ENCODE data around the gene FRMD4A. TPM values are rescaled to one million over a fixed set of nuclear protein-coding genes. Genes with fewer than 3 reads are reported as not detected.

The FRMD4A gene
- total RNA-seq, 1 experiment from 2014 or later, result 19.6 TPM

- H2BK12ac ChIP-seq (ENCODE audit: insufficient read length, low read depth, low read length), result no peak overlapping the region
- H3K27me3 Mint-ChIP-seq (ENCODE audit: low read depth), result no peaks in the 10 kb centered on the region
- DNase-seq, result no peak
- no peak for TF ChIP-seq CTCF (conservative IDR thresholded peaks at IDR 0.05)
- H3K23me2 ChIP-seq (ENCODE audit: insufficient read length, low read depth, low read length, poor library complexity, severe bottlenecking), result no peaks in the 10 kb centered on the region
- no peak overlapping the region for H3K4me2 ChIP-seq (ENCODE audit: insufficient read depth, insufficient read length, low read length)
- H2AK5ac ChIP-seq (ENCODE audit: insufficient read length, low read length), result no peak overlapping the region
- no peak overlapping the region for H3K14ac ChIP-seq (ENCODE audit: insufficient read depth, low read length)
- no CpG with 5 or more reads among the region's 18 CpGs for WGBS (ENCODE audit: extremely low coverage, insufficient read length, low lambda C conversion rate)
- no peak overlapping the region for H2BK20ac ChIP-seq (ENCODE audit: low read depth, low read length, poor library complexity, severe bottlenecking)
- no peaks in the 10 kb centered on the region for H3K27me3 ChIP-seq (ENCODE audit: insufficient read depth, low read length)
- no peak overlapping the region for H3T11ph ChIP-seq (ENCODE audit: low read length)
- no peak overlapping the region for H3K9ac ChIP-seq (ENCODE audit: extremely low read depth, insufficient read length, low read length)
- H3K18ac ChIP-seq (ENCODE audit: insufficient read length, low read depth, low read length), result no peak overlapping the region
- H4K5ac ChIP-seq (ENCODE audit: insufficient read length, low read depth, low read length), result no peak overlapping the region
- H2AFZ ChIP-seq (ENCODE audit: low read length), result no peak overlapping the region
- H3K27ac Mint-ChIP-seq, result peak overlapping the region in 2 of 3 experiments; percentile 55 to 56; a peak in 2 of 7 replicates
- no peak overlapping the region for H4K91ac ChIP-seq (ENCODE audit: insufficient read length, low read depth, low read length)
- no peak overlapping the region for H3K27ac ChIP-seq (ENCODE audit: insufficient read length, low read depth, low read length)
- H4K8ac ChIP-seq (replicated peaks; ENCODE audit: insufficient read length, low read depth, low read length), result no peak overlapping the region
- no peaks in the 10 kb centered on the region for H4K20me1 ChIP-seq (ENCODE audit: control insufficient read depth, insufficient read depth, insufficient read length)
- H3K79me2 ChIP-seq (ENCODE audit: insufficient read depth, low read length), result no peaks in the 10 kb centered on the region
- H3K9me3 Mint-ChIP-seq, result no peaks in the 10 kb centered on the region
- H3K56ac ChIP-seq (ENCODE audit: insufficient read length, low read depth, low read length), result no peak overlapping the region
- H3K4me3 Mint-ChIP-seq, result no peak overlapping the region
- H2BK15ac ChIP-seq (ENCODE audit: low read depth, low read length), result no peak overlapping the region
- no peaks in the 10 kb centered on the region for H3K79me1 ChIP-seq (ENCODE audit: insufficient read depth, low read depth, low read length, poor library complexity, severe bottlenecking)
- no peak overlapping the region for H2BK5ac ChIP-seq (ENCODE audit: insufficient read length, low read length)
- H3K4me1 Mint-ChIP-seq, result peaks cover 26 to 35% of the 10 kb centered on the region in 2 experiments
- H2BK120ac ChIP-seq (ENCODE audit: low read depth, low read length, poor library complexity, severe bottlenecking), result no peak overlapping the region
- H3K9me3 ChIP-seq (ENCODE audit: control insufficient read depth, low read depth, low read length), result no peaks in the 10 kb centered on the region
- H3K36me3 Mint-ChIP-seq (ENCODE audit: insufficient read depth in 1 of 3, low read depth in 3 of 3), result no peaks in the 10 kb centered on the region
- H3K4ac ChIP-seq (ENCODE audit: low read depth, low read length), result no peak overlapping the region
- peaks cover 7% of the 10 kb centered on the region; the same call in 1 of the 2 replicates for H3K4me1 ChIP-seq (ENCODE audit: insufficient read depth, low read length)
- no peak overlapping the region for H3K23ac ChIP-seq (ENCODE audit: insufficient read length, low read depth, low read length)
Observed at GRCh38 chr10:13970236-13970956, 360.3 kb downstream of the FRMD4A start.

All from H9 (cell line).